H9 (cell line): ENCODE measurements around the gene RBM19. TPM values are rescaled to one million over a fixed set of nuclear protein-coding genes. Genes with fewer than 3 reads are reported as not detected.
A peak's percentile ranks its signal among the peaks of the same experiment; 100 is the strongest.

ENCODE experiments used
- DNase-seq: peaks from one replicate; pipeline ENCODE4 v3.0.0-alpha.2; 2017
- H2AFZ ChIP-seq: one replicate; pipeline ENCODE4 v1.6.1; 2013; ENCODE audit warnings: mild to moderate bottlenecking, low read length, control low read depth, moderate library complexity
- H2AK5ac ChIP-seq: 2 replicates; pipeline ENCODE4 v1.6.1; 2013; ENCODE audit warnings: low read length, control low read depth, mixed read lengths; ENCODE audit not compliant: insufficient read length
- H2BK120ac ChIP-seq: one replicate; pipeline ENCODE4 v1.6.1; 2013; ENCODE audit warnings: low read depth, mild to moderate bottlenecking, low read length, control low read depth, inconsistent platforms; ENCODE audit not compliant: poor library complexity, severe bottlenecking
- H2BK12ac ChIP-seq: 2 replicates; pipeline ENCODE4 v1.6.1; 2013; ENCODE audit warnings: low read length, control low read depth, mixed read lengths, low read depth; ENCODE audit not compliant: insufficient read length
- H2BK15ac ChIP-seq: 2 replicates; pipeline ENCODE4 v1.6.1; 2013; ENCODE audit warnings: low read depth, low read length, control low read depth
- H2BK20ac ChIP-seq: one replicate; pipeline ENCODE4 v1.6.1; 2013; ENCODE audit warnings: low read depth, mild to moderate bottlenecking, low read length, control low read depth, inconsistent platforms; ENCODE audit not compliant: poor library complexity, severe bottlenecking
- H2BK5ac ChIP-seq: 2 replicates; pipeline ENCODE4 v1.6.1; 2013; ENCODE audit warnings: low read length, control low read depth, mixed read lengths; ENCODE audit not compliant: insufficient read length
- H3K14ac ChIP-seq: 2 replicates; pipeline ENCODE4 v1.6.1; 2013; ENCODE audit warnings: low read length, control low read depth; ENCODE audit not compliant: insufficient read depth
- H3K18ac ChIP-seq: 2 replicates; pipeline ENCODE4 v1.6.1; 2013; ENCODE audit warnings: low read depth, mild to moderate bottlenecking, mixed read lengths, low read length, control low read depth; ENCODE audit not compliant: insufficient read length
- H3K23ac ChIP-seq: 2 replicates; pipeline ENCODE4 v1.6.1; 2013; ENCODE audit warnings: low read length, control low read depth, mixed read lengths, low read depth; ENCODE audit not compliant: insufficient read length
- H3K23me2 ChIP-seq: 2 replicates; pipeline ENCODE4 v1.6.1; 2013; ENCODE audit warnings: low read depth, mild to moderate bottlenecking, mixed read lengths, low read length, control low read depth; ENCODE audit not compliant: insufficient read length, poor library complexity, severe bottlenecking
- H3K27ac ChIP-seq: 2 replicates; pipeline ENCODE4 v1.5.1; 2013; ENCODE audit warnings: low read length, control low read depth, mixed read lengths, low read depth; ENCODE audit not compliant: insufficient read length
- H3K27me3 ChIP-seq: 2 replicates; pipeline ENCODE4 v1.6.1; 2013; ENCODE audit warnings: low read length, control low read depth, inconsistent platforms; ENCODE audit not compliant: insufficient read depth
- H3K4ac ChIP-seq: 2 replicates; pipeline ENCODE4 v1.6.1; 2013; ENCODE audit warnings: low read depth, mild to moderate bottlenecking, control low read depth, inconsistent platforms, low read length, moderate library complexity
- H3K4me1 ChIP-seq: 2 replicates; pipeline ENCODE4 v1.6.1; 2013; ENCODE audit warnings: low read length, control low read depth, inconsistent platforms; ENCODE audit not compliant: insufficient read depth
- H3K4me2 ChIP-seq: 2 replicates; pipeline ENCODE4 v1.6.1; 2013; ENCODE audit warnings: low read length, control low read depth, mixed read lengths; ENCODE audit not compliant: insufficient read length, insufficient read depth
- H3K56ac ChIP-seq: 2 replicates; pipeline ENCODE4 v1.6.1; 2013; ENCODE audit warnings: low read depth, mild to moderate bottlenecking, mixed read lengths, low read length, control low read depth; ENCODE audit not compliant: insufficient read length
- H3K79me1 ChIP-seq: 2 replicates; pipeline ENCODE4 v1.6.1; 2013; ENCODE audit warnings: low read depth, mild to moderate bottlenecking, moderate library complexity, low read length, control low read depth, inconsistent platforms; ENCODE audit not compliant: insufficient read depth, poor library complexity, severe bottlenecking
- H3K79me2 ChIP-seq: 2 replicates; pipeline ENCODE4 v1.6.1; 2013; ENCODE audit warnings: low read length, control low read depth, inconsistent platforms; ENCODE audit not compliant: insufficient read depth
- H3K9ac ChIP-seq: 2 replicates; pipeline ENCODE4 v1.6.1; 2013; ENCODE audit warnings: low read length, control low read depth, mixed read lengths; ENCODE audit not compliant: insufficient read length; ENCODE audit errors: extremely low read depth
- H3K9me3 ChIP-seq: one replicate; pipeline ENCODE4 v1.6.1; 2013; ENCODE audit warnings: low read depth, low read length, inconsistent platforms; ENCODE audit not compliant: control insufficient read depth
- H3T11ph ChIP-seq: one replicate; pipeline ENCODE4 v1.6.1; 2013; ENCODE audit warnings: mild to moderate bottlenecking, low read length, control low read depth, inconsistent platforms
- H4K20me1 ChIP-seq: one replicate; pipeline ENCODE4 v1.6.1; 2013; ENCODE audit not compliant: control insufficient read depth, insufficient read length, insufficient read depth
- H4K5ac ChIP-seq: 2 replicates; pipeline ENCODE4 v1.6.1; 2013; ENCODE audit warnings: low read depth, mild to moderate bottlenecking, mixed read lengths, low read length, control low read depth; ENCODE audit not compliant: insufficient read length
- H4K8ac ChIP-seq: replicated peaks from 2 replicates; pipeline ENCODE4 v1.6.1; 2013; ENCODE audit warnings: low read length, control low read depth, mixed read lengths, low read depth; ENCODE audit not compliant: insufficient read length
- H4K91ac ChIP-seq: 2 replicates; pipeline ENCODE4 v1.6.1; 2013; ENCODE audit warnings: low read depth, mild to moderate bottlenecking, moderate library complexity, mixed read lengths, low read length, control low read depth; ENCODE audit not compliant: insufficient read length
- H3K27ac Mint-ChIP-seq, 3 experiments: 2 replicates in 2 of 3; 3 replicates in 1 of 3; pipeline ENCODE4 v1.8.0; 2020 to 2021; ENCODE audit warnings: mixed read lengths in 3 of 3, mild to moderate bottlenecking in 1 of 3, moderate library complexity in 1 of 3
- H3K27me3 Mint-ChIP-seq: 2 replicates; pipeline ENCODE4 v1.8.0; 2021; ENCODE audit warnings: low read depth, mild to moderate bottlenecking, moderate library complexity, mixed read lengths
- H3K36me3 Mint-ChIP-seq, 3 experiments: 2 replicates in 2 of 3; 3 replicates in 1 of 3; pipeline ENCODE4 v1.8.0; 2020 to 2021; ENCODE audit warnings: low read depth in 3 of 3, mixed read lengths in 3 of 3; ENCODE audit not compliant: insufficient read depth in 1 of 3
- H3K4me1 Mint-ChIP-seq, 2 experiments: 2 replicates each; pipeline ENCODE4 v1.8.0; 2020; ENCODE audit warnings: mixed read lengths in 2 of 2
- H3K4me3 Mint-ChIP-seq, 2 experiments: 2 replicates in 1 of 2; 3 replicates in 1 of 2; pipeline ENCODE4 v1.8.0; 2020 to 2021; ENCODE audit warnings: mild to moderate bottlenecking in 2 of 2, mixed read lengths in 2 of 2, moderate library complexity in 1 of 2
- H3K9me3 Mint-ChIP-seq, 2 experiments: 2 replicates in 1 of 2; 3 replicates in 1 of 2; pipeline ENCODE4 v1.8.0; 2020; ENCODE audit warnings: mild to moderate bottlenecking in 2 of 2, mixed read lengths in 2 of 2, moderate library complexity in 1 of 2
- WGBS: extraction: QIAGEN DNeasy Blood & Tissue Kit; methylation state at CpG from one replicate; pipeline ENCODE4 v1.1.7; 2013; ENCODE audit warnings: missing lambda C conversion rate, low lambda C conversion rate, mixed read lengths; ENCODE audit not compliant: insufficient read length; ENCODE audit errors: extremely low coverage; 5-methylcytosine and 5-hydroxymethylcytosine counted together
- total RNA-seq: library from RNA; stranded (reverse); gene quantifications from 2 replicates; pipeline ENCODE4 v1.2.1, GENCODE V29; 2021
- TF ChIP-seq, protein P1 (sequence below): fragments of 200-600 bp; sonication (generic); conservative IDR thresholded peaks from 3 replicates; pipeline ENCODE4 v1.8.0; 2021; ENCODE audit warnings: antibody characterized with exemption, mild to moderate bottlenecking

RBM19 gene
- total RNA-seq, 1 experiment from 2014 or later, result 32.2 TPM

DNA sequence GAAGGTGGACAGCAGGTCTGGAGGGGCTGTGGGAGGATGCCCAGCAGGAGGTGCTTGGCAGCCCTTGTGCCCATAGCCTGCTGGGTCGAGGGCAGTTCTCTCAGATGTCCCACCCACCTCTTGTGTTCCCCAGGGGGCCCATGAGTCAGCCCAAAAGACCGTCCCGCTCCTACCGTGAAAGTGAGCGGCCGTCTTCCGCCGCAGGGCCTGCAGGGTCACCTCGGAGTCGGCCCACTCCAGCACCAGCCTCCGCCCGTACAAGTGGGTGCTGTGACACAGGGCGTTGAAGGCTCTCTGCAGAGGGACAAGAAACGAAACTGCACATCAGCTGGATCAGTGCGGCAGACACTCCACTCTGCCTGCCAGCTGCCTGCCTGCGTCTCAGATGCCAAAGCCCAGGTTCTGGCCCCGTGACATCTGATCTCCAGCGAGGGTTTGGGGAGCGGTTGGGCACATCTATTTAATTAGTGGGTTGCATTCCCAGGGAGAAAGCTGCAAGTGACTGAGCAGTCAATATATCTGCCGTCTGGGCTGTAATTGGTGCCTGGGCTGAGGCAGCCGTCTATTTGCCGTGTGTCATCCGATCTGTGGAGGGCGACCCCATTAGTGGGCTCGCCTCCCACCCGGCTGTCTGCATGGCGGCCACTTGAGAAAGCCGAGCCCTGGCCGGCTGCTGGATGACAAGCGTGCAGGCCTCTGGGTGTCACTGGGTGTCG lies 121.5 kb downstream of the RBM19 start:
- Histone ChIP-seq H3K4ac (no peak overlapping the region), H3T11ph (no peak overlapping the region), H4K91ac (no peak overlapping the region), H3K56ac (no peak overlapping the region), H4K20me1 (no peaks in the 10 kb centered on the region), H2BK5ac (no peak overlapping the region), H2BK120ac (no peak overlapping the region), H3K9ac (no peak overlapping the region), H2AK5ac (no peak overlapping the region), H2BK12ac (no peak overlapping the region), H3K14ac (no peak overlapping the region), H4K8ac (no peak overlapping the region), H3K9me3 (no peaks in the 10 kb centered on the region), H3K18ac (no peak overlapping the region), H2BK20ac (no peak overlapping the region), H3K27me3 (no peaks in the 10 kb centered on the region), H3K27ac (no peak overlapping the region), H3K4me2 (no peak overlapping the region), H3K79me1 (no peaks in the 10 kb centered on the region), H2BK15ac (no peak overlapping the region), H4K5ac (no peak overlapping the region), H3K79me2 (no peaks in the 10 kb centered on the region), H2AFZ (no peak overlapping the region), H3K23ac (no peak overlapping the region), H3K4me1 (no peaks in the 10 kb centered on the region), H3K23me2 (no peaks in the 10 kb centered on the region)
- no CpG with 5 or more reads among the region's 31 CpGs for WGBS
- peak overlapping the region in 2 of 3 experiments; percentile 47 to 57; a peak in 2 of 7 replicates for H3K27ac Mint-ChIP-seq
- no peaks in the 10 kb centered on the region for H3K9me3 Mint-ChIP-seq
- peaks cover 3 to 15% (median 4%) of the 10 kb centered on the region in 3 experiments; a peak in 5 of 7 replicates for H3K36me3 Mint-ChIP-seq
- peaks cover 15 to 22% of the 10 kb centered on the region in 2 experiments for H3K4me1 Mint-ChIP-seq
- no peaks in the 10 kb centered on the region for H3K27me3 Mint-ChIP-seq
- no peak overlapping the region for H3K4me3 Mint-ChIP-seq
- no peak for DNase-seq
- TF ChIP-seq, protein P1, sequence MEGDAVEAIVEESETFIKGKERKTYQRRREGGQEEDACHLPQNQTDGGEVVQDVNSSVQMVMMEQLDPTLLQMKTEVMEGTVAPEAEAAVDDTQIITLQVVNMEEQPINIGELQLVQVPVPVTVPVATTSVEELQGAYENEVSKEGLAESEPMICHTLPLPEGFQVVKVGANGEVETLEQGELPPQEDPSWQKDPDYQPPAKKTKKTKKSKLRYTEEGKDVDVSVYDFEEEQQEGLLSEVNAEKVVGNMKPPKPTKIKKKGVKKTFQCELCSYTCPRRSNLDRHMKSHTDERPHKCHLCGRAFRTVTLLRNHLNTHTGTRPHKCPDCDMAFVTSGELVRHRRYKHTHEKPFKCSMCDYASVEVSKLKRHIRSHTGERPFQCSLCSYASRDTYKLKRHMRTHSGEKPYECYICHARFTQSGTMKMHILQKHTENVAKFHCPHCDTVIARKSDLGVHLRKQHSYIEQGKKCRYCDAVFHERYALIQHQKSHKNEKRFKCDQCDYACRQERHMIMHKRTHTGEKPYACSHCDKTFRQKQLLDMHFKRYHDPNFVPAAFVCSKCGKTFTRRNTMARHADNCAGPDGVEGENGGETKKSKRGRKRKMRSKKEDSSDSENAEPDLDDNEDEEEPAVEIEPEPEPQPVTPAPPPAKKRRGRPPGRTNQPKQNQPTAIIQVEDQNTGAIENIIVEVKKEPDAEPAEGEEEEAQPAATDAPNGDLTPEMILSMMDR, result no peak
